Caco-2 (cell line): ENCODE data around the gene SNCG. TPM values are rescaled to one million over a fixed set of nuclear protein-coding genes. Genes with fewer than 3 reads are reported as not detected.

Experiments
- BruUV-seq: library from RNA; stranded (reverse); fragments of 400-500 nt; replicated peaks from 2 replicates; lab custom pipeline; 2021; lab: Mats Ljungman, UMichigan
- CTCF ChIA-PET: fragments of 300-600 bp; sonication (Branson Sonifier 250); formaldehyde crosslinking; loops from one replicate; lab custom pipeline; 2022; ENCODE audit warnings: antibody characterized with exemption; lab: Charles Lee
- POLR2A ChIA-PET: fragments of 300-600 bp; sonication (Branson Sonifier 250); formaldehyde crosslinking; loops from one replicate; lab custom pipeline; 2022; ENCODE audit warnings: antibody characterized with exemption; lab: Charles Lee
- DNase-seq, 2 experiments: peaks; one replicate each; pipeline versions ENCODE4 v3.0.0 to v3.0.0-alpha.2; 2020 to 2022
- H3K27me3 ChIP-seq: replicated peaks from 2 replicates; pipeline ENCODE4 v1.6.0; 2011; ENCODE audit warnings: low read length; ENCODE audit not compliant: control insufficient read depth, insufficient read depth
- H3K36me3 ChIP-seq: 2 replicates; pipeline ENCODE4 v1.5.1; 2011; ENCODE audit warnings: low read length; ENCODE audit not compliant: control insufficient read depth, insufficient read depth
- H3K4me1 ChIP-seq: fragments of 250-450 bp; sonication (Bioruptor Pico); 2 replicates; pipeline ENCODE4 v1.5.1; 2020; ENCODE audit warnings: mild to moderate bottlenecking
- H3K4me3 ChIP-seq: 2 replicates; pipeline ENCODE4 v1.5.1; 2011; ENCODE audit warnings: low read depth, mild to moderate bottlenecking, control low read depth, low read length
- H3K9me3 ChIP-seq: fragments of 250-450 bp; sonication (Bioruptor Pico); 2 replicates; pipeline ENCODE4 v1.5.1; 2020; ENCODE audit warnings: mild to moderate bottlenecking, moderate library complexity
- H3K27ac Mint-ChIP-seq: one replicate; pipeline ENCODE4 v1.8.0; 2022; ENCODE audit warnings: mixed read lengths; ENCODE audit not compliant: unreplicated experiment
- H3K27me3 Mint-ChIP-seq: one replicate; pipeline ENCODE4 v1.8.0; 2022; ENCODE audit warnings: mixed read lengths; ENCODE audit not compliant: insufficient read depth, unreplicated experiment
- H3K36me3 Mint-ChIP-seq: one replicate; pipeline ENCODE4 v1.8.0; 2022; ENCODE audit warnings: mild to moderate bottlenecking, mixed read lengths; ENCODE audit not compliant: insufficient read depth, unreplicated experiment
- H3K4me1 Mint-ChIP-seq: one replicate; pipeline ENCODE4 v1.8.0; 2022; ENCODE audit warnings: low read depth, mixed read lengths; ENCODE audit not compliant: unreplicated experiment
- H3K4me3 Mint-ChIP-seq: one replicate; pipeline ENCODE4 v1.8.0; 2022; ENCODE audit warnings: mild to moderate bottlenecking, moderate library complexity, mixed read lengths; ENCODE audit not compliant: unreplicated experiment
- H3K9me3 Mint-ChIP-seq: one replicate; pipeline ENCODE4 v1.8.0; 2022; ENCODE audit warnings: mixed read lengths; ENCODE audit not compliant: unreplicated experiment
- CTCF ChIP-seq, 2 experiments: fragments of 200-600 bp in 1 of 2; IDR thresholded peaks; 1 replicate in 1 of 2; 2 replicates in 1 of 2; pipeline versions ENCODE4 v1.5.1 to v1.8.0; 2011 to 2022; ENCODE audit warnings: antibody characterized with exemption in 1 of 2, control low read depth in 1 of 2, inconsistent platforms in 1 of 2, low read depth in 1 of 2, low read length in 1 of 2, mild to moderate bottlenecking in 1 of 2, moderate library complexity in 1 of 2; ENCODE audit not compliant: insufficient read depth in 1 of 2, severe bottlenecking in 1 of 2, unreplicated experiment in 1 of 2
- intact Hi-C: fragments of 100-400 bp; cut with micrococcal nuclease; formaldehyde crosslinking; loops from one replicate; pipeline ENCODE4 v1.10.0; 2022; ENCODE audit not compliant: unreplicated experiment
- total RNA-seq: library from RNA; stranded (reverse); gene quantifications from 2 replicates; pipeline ENCODE4 v1.2.3, GENCODE V29; 2022

Gene SNCG
- total RNA-seq, 1 experiment from 2014 or later: 0.45 TPM

DNA sequence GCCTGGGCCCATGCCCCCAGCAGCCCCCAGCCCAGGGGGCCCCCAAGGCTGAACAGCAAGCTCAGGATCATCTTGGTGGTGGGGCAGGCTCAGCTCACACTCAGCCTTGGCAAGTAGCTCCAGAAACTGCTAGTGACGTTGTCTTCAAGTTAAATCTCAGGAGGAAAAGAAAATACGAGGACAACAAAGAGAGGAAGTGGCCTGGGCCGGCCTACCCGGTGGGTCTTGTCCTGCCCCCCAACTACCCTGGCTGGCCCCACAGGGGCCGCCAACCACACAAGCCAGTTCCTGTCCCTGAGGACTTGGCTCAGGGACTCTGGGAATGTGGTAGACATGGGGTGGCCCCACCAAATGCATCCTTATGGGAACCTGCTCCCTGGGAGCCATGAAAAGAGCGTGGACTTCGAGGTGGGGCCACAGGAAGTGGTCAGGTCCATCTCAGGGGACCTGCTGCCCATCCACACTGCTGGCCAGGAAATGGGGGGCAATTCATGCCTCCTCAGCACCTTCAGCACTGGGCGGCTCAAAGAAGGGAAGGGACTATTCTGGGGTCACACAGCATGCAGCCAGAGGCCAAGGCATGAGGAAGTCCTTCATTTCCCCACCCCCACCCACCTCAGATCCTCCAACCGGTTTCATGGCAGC lies 806 bp upstream of the SNCG start, which contains the start of gene MMRN2:
Gene MMRN2 (minus strand): TSS at position 145 of the 645 bp plus-strand sequence. CDS start 74 bp downstream, at position 71.
- H3K36me3 Mint-ChIP-seq: no peaks in the 10 kb centered on the region
- Histone ChIP-seq H3K4me3 (no peak within 1 kb of the TSS), H3K36me3 (no peaks in the 10 kb centered on the region), H3K27me3 (no peaks in the 10 kb centered on the region), H3K4me1 (peaks cover 18% of the 10 kb centered on the region), H3K9me3 (peaks cover 10% of the 10 kb centered on the region)
- TF ChIP-seq CTCF (IDR thresholded peaks at IDR 0.05; ENCODE audit: insufficient read depth in 1 of 2, low read depth in 1 of 2, low read length in 1 of 2, severe bottlenecking in 1 of 2, unreplicated experiment in 1 of 2): no peak
- no peaks in the 10 kb centered on the region for H3K27me3 Mint-ChIP-seq
- no peak within 1 kb of the TSS for H3K4me3 Mint-ChIP-seq
- intact Hi-C loops: no loop called here
- POLR2A ChIA-PET: no interaction called here
- CTCF ChIA-PET: no interaction called here
- peaks cover 2% of the 10 kb centered on the region for H3K9me3 Mint-ChIP-seq
- no peak for DNase-seq
- H3K4me1 Mint-ChIP-seq: no peaks in the 10 kb centered on the region
- BruUV-seq: no TSS peak
- peak within 1 kb of the TSS; percentile 80 for H3K27ac Mint-ChIP-seq

DNA sequence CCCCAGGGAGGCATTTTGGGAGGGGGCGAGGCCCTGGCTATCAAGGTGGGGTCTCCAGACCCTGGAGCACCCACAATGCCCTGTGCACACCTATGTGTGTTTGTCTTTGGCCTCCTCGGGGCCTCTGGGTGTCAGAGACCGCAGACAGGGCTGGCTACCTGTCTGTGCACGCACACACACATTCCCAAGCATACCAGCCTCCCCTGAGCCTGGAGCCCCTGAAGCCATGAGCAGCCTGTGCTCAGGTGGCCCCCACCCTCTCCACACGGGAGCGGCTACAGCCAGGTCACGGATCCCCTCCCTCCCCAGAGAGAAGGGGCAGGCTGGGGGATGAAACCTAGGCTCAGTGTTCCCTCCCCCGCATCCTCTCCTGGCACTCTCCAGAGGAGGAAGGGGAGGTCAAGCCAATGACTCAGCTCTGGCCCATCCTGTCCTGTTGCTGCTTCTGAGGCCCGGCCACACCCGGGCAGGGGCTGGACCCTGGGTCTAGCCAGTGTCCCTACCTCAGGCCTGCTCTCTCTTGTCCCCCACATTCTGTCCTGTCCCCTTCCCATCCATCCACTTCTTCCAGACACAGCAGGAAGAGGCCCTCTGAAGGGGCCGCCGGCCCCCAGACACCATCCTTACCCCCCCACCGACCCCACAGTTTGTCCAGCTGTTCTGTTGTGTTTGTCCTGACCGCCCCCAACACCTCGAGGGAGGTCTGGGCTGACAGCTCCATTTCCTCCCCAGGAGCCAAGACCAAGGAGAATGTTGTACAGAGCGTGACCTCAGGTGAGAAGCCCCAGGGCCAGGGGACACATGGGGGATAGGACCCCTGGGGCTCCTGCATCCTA lies 720 bp downstream of the SNCG start:
- Histone ChIP-seq H3K36me3 (no peaks in the 10 kb centered on the region), H3K9me3 (no peaks in the 10 kb centered on the region), H3K27me3 (no peaks in the 10 kb centered on the region), H3K4me3 (no peak overlapping the region), H3K4me1 (peaks cover 18% of the 10 kb centered on the region)
- ChIA-PET CTCF (interaction anchor here (1.1 kb wide), 1 partner anchor 103 kb away, joined by 3 read pairs; no protein-coding TSS in a partner anchor), POLR2A (interaction anchor here (0.6 kb wide), 1 partner anchor 117 kb away, joined by 3 read pairs; no protein-coding TSS in a partner anchor)
- no peak for TF ChIP-seq CTCF (IDR thresholded peaks at IDR 0.05; ENCODE audit: insufficient read depth in 1 of 2, low read depth in 1 of 2, low read length in 1 of 2, severe bottlenecking in 1 of 2, unreplicated experiment in 1 of 2)
- peak; percentile 43 to 78 for DNase-seq
- Mint-ChIP-seq H3K9me3 (no peaks in the 10 kb centered on the region), H3K4me1 (no peaks in the 10 kb centered on the region), H3K4me3 (no peak overlapping the region), H3K27me3 (no peaks in the 10 kb centered on the region), H3K27ac (peak overlapping the region; percentile 80), H3K36me3 (no peaks in the 10 kb centered on the region)
- BruUV-seq: no TSS peak
- intact Hi-C loops: no loop called here

DNA sequence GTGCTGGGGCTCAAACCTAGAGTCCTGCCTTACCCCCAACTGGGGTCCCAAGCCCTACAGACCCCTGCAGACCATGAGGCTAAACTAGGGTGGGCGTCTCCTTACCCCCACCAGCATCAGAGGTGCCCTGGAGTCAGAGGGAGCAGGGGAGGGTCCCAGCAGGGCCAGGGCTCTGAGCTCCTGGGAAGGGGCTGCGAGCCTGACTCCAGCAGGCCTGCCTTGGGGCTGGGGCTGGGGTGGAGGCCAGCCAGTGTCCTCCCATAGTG lies 1.3 kb downstream of the SNCG start:
- H3K36me3 ChIP-seq: no peaks in the 10 kb centered on the region
- peak in 1 of 2 experiments; percentile 22 for DNase-seq
- no peaks in the 10 kb centered on the region for H3K9me3 ChIP-seq
- no peak for TF ChIP-seq CTCF (IDR thresholded peaks at IDR 0.05; ENCODE audit: insufficient read depth in 1 of 2, low read depth in 1 of 2, low read length in 1 of 2, severe bottlenecking in 1 of 2, unreplicated experiment in 1 of 2)
- no TSS peak for BruUV-seq
- Mint-ChIP-seq H3K36me3 (no peaks in the 10 kb centered on the region), H3K27ac (peak overlapping the region; percentile 80), H3K4me1 (no peaks in the 10 kb centered on the region), H3K9me3 (no peaks in the 10 kb centered on the region), H3K27me3 (no peaks in the 10 kb centered on the region), H3K4me3 (no peak overlapping the region)
- CTCF ChIA-PET: interaction anchor here (1.1 kb wide), 1 partner anchor 104 kb away, joined by 3 read pairs; no protein-coding TSS in a partner anchor
- H3K27me3 ChIP-seq: no peaks in the 10 kb centered on the region
- POLR2A ChIA-PET: no interaction called here
- intact Hi-C loops: no loop called here
- H3K4me3 ChIP-seq: no peak overlapping the region
- H3K4me1 ChIP-seq: peaks cover 18% of the 10 kb centered on the region
